Bone marrow (tissue), 2 donors: ENCODE data around the gene HDAC4.

ENCODE experiments used
- DNase-seq, 2 donors: peaks; one replicate each; lab custom pipeline; 2025; lab: John Stamatoyannopoulos, UW

HDAC4 gene

GRCh38 chr2:239368906-239369552, 31.8 kb downstream of the HDAC4 start:
- DNase-seq: no peak

GRCh38 chr2:239368321-239368720, 32.5 kb downstream of the HDAC4 start:
- no peak for DNase-seq

DNA sequence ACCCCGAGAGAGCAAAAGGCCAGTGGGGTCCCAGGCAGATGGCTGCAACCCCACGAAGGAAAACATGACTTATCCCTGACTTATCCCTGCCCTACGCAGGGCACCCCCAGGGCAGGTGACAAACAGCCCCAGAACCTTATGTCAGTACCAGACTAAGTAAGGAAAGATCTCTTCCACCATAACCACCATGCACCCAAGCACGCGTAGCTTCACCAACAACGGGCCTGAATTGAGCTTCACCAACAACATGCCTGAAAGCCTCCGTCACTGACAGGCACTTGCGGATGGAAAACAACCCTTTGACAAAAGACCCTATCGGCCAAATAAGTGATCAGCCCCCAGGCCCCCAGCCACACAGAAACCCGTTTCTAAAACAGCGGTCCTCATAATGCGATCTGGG, 34.1 kb downstream of the HDAC4 start:
- DNase-seq: no peak

GRCh38 chr2:239365782-239366435, 34.9 kb downstream of the HDAC4 start:
- no peak for DNase-seq

GRCh38 chr2:239365071-239365781, 35.6 kb downstream of the HDAC4 start:
- no peak for DNase-seq

DNA sequence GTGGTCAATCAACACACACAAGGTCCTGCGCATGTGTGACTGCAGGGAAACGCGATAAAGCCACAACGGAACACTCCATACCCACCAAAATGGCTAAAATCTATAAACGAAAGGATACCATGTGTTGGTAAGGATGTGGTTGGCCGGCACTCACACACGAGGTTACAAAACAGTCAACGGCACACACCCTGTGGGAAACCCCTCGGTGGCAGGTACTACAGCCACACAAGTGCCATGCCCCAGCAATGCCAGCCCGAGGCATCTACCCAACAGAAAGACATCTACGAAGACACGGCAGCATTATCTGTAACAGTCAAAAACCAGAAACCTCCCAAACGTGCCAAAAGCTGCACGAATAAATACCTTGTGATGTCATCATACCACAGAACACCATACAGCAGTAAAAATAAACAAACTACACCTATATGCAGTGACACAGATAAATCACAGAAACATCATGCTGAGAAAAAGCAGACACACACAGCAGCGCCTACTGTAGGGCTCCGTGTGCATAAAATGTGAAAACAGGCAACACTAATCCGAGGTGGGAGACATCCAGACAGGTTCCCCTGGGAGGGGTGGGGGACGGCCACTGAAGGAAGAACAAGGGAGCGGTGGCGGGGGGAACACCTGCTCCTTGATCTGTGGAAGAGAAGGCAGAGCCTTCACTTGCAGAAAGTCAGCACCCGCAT, 36.7 kb downstream of the HDAC4 start:
- no peak for DNase-seq

DNA sequence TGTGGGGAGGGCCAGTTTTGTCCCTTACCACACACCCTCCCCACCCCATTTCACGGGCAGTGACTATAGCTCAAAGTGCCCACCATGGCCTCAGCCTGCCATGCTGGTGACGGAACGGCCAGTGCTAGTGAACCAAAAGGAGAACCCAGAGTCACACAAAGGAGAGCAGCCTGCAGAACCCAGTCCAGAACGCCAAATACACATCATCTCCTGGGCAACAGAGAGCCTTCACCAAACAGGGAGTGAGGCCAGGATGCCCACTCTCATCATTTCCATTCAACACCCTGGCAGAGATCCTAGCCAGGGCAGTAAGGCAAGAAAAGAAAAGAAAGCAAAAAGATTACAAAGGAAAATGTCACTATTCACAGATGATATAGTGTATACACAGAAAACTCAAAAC, 38.3 kb downstream of the HDAC4 start:
- DNase-seq: no peak

- no peak for DNase-seq
Observed at GRCh38 chr2:239361311-239361642, 39.5 kb downstream of the HDAC4 start.

- DNase-seq: no peak
Observed at GRCh38 chr2:239360421-239361310, 40.2 kb downstream of the HDAC4 start.

DNA sequence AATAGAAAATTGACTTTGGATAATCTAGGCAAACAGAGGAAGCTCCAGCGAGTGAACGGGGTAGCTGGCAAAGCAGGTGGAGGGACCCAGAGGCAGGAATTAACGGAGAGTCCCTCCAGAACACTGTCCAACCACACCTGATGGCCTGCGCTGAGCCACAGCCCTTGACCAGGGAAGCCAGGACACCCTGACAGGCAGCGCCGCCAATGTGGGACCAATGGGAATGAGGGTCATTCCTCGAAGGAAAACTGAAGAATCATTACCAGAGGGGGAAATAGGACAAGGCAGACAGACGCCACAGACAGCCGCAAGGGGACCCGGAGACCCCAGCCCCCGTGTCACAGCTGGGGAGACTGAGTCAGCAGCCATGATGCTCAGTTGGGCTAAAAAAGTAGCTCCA, 40.8 kb downstream of the HDAC4 start:
- no peak for DNase-seq

GRCh38 chr2:239359196-239359912, 41.5 kb downstream of the HDAC4 start:
- no peak for DNase-seq

- no peak for DNase-seq
Observed at GRCh38 chr2:239358062-239358754, 42.6 kb downstream of the HDAC4 start.

DNA sequence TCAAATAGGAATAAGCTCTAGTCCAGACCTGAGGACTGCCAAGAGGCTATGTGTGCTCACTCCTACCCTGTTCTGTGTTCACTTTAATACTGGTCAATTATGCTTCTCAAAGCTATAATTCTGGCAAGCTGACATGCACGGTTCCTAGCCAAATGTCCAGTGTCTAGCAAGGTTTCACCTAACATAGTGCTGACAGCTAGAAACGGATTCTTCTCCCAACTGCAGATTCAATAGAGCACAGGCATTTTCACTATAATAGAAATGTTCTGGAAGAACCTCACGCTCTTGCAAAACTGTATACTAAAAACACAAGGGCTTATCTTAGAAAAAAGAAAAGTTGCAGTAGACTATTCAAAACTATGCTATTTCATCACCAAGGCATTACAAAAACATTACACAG, 45.1 kb downstream of the HDAC4 start:
- no peak for DNase-seq

- DNase-seq: no peak
Observed at GRCh38 chr2:239355139-239355538, 45.7 kb downstream of the HDAC4 start.

GRCh38 chr2:239354791-239355136, 46.1 kb downstream of the HDAC4 start:
- DNase-seq: no peak

DNA sequence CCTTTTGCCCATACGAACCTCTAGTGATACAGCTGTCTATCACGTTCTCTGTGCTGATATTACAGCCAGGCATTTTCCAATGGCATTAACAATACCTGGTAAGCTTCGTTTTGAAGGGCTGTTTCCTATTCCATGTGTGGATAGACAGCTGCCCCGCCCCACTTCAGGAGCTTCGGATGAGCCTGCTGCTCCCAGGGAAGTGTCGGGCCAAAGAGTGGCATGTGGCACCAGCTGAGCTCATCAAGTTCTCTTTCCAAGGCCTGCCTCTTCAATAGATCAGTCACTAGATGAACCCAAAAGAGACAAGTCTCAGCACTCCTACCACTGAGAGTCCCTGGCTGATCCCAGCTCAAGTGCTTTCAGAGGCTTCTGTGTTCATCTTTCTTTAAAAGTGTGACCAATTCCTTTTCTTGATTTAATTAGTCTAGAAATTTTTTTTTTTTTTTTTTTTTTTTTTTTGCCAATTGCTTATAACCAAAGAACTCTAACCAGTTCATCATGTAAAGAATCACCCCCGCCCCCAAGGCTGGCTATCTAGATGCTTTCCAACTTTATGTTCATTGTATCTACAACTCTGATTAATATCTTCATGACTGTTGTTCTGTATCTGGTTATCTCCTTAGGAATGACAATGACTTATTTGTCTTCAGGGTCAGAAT, 46.6 kb downstream of the HDAC4 start:
- no peak for DNase-seq

DNA sequence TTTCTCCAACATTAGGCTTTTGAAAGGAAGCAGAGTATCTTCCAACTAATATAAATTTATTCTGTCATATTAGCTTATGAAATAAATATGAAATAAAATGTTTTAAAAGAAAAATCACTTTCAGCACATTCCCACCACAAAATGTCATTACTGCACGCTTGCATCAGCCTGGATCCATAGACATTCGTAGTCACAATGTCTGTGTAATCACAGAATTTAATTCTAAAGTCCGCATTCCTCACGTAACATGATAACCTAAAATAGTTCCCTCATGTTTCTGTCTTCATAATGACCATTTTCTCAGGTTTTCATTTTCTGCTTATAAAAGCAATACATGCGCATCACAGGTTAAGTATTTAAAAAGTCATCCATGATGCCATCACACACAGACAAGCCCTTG, 47.1 kb downstream of the HDAC4 start:
- DNase-seq: no peak

DNA sequence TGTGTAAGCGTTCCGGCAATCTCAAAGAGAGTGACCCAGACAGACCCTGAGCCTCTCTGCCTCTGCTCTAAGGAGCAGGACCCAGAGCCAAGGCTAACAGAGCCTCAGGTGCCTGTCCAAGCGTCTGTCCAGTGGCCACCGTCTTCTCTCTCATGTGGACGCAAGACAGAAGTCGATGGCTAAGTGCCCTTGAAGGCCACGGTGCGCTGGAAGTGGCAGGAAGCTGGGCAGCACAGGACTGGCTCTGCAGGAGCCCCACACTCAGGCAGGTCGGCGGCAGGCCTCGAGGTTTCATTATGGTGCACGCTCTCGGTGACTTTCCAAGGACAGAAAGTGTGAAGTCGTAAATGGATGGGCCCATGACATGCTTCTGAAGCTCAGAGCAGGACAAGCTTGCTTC, 49.1 kb downstream of the HDAC4 start:
- DNase-seq: no peak

GRCh38 chr2:239349453-239350135, 51.2 kb downstream of the HDAC4 start:
- no peak for DNase-seq
